Measurements from ENCODE around the gene MICU1. TPM values are rescaled to one million over a fixed set of nuclear protein-coding genes. Genes with fewer than 3 reads are reported as not detected.

MICU1 gene
- total RNA-seq, 1 experiment from 2014 or later, result 36.0 TPM

GRCh38 chr10:72425133-72425532, 200.7 kb downstream of the MICU1 start (continued):
- TF ChIP-seq ZNF512 (CRISPR knock-in tag; IDR thresholded peaks at IDR 0.05; ENCODE audit: borderline replicate concordance) (no peak), HMGA2 (CRISPR knock-in tag; IDR thresholded peaks at IDR 0.05) (no peak), ERG (CRISPR knock-in tag; IDR thresholded peaks at IDR 0.05) (no peak)
- TF ChIP-seq, protein P1, sequence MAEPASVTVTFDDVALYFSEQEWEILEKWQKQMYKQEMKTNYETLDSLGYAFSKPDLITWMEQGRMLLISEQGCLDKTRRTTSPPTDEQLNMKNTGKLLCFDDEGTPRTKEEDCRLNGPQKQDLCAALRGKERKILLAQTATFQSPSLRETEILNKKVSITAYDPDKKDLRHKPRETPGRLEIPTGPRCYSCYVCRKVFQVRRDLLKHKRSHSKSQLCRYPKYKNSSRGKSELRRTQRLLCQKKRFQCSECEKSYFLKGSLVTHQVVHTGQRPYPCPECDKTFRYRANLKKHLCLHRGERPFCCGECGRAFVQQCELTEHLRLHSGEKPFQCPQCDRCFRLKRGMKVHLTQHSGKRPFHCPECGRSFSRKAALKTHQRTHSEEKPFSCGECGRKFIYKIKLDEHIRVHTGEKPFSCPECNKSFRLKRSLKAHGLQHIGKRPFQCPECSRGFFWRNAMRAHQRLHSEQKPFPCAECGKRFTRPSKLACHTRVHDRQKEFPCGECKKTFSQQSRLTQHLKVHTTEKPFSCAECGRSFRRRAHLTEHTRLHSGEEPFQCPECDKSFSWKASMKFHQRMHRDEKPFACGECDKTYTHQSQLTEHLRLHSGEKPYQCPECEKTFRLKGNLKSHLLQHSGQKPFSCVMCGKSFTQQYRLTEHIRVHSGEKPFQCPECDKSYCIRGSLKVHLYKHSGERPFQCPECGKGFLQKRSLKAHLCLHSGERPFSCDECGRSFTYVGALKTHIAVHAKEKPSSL (CRISPR knock-in tag; conservative IDR thresholded peaks at IDR 0.05), result no peak

DNA sequence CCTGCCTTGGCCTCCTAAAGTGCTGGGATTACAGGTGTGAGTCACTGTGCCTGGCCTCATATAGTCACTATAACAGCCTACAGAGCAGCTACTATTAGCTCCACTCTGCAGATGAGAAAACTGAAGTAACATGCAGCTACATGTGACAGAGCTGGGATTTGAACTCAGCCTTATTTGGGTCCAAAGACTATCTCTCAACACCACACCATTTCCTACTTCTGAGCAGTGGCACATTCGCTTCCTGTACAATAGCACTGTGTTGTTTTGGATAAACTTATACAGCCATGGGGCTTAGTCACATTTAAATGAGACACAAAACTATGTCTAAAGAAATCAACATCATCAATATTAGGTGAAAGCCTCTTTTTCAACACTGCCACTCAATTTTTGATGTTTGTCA, 201.3 kb downstream of the MICU1 start:
- POLR2A ChIA-PET, result no interaction called here
- CTCF ChIA-PET, result interaction anchor here (1.0 kb wide), 1 partner anchor 40 kb away, joined by 3 read pairs; no protein-coding TSS in a partner anchor

More for the DNA sequence above, 201.3 kb downstream of the MICU1 start:
- no peak for ATAC-seq
- no peak for DNase-seq (ENCODE audit: low spot score)
- Mint-ChIP-seq H3K4me1 (peaks cover 17% of the 10 kb centered on the region), H3K4me3 (no peak overlapping the region), H3K27me3 (ENCODE audit: low read depth) (no peaks in the 10 kb centered on the region; the same call in 1 of the 2 replicates), H3K27ac (no peak overlapping the region), H3K36me3 (peaks cover 29% of the 10 kb centered on the region), H3K9me3 (peaks cover 22% of the 10 kb centered on the region)
- TF ChIP-seq SMAD3 (CRISPR knock-in tag; IDR thresholded peaks at IDR 0.05; ENCODE audit: borderline replicate concordance) (no peak), FOXP4 (CRISPR knock-in tag; IDR thresholded peaks at IDR 0.05) (no peak), NR2C2 (CRISPR knock-in tag; IDR thresholded peaks at IDR 0.05) (no peak), ZNF281 (CRISPR knock-in tag; IDR thresholded peaks at IDR 0.05) (no peak), ZNF263 (CRISPR knock-in tag; IDR thresholded peaks at IDR 0.05; ENCODE audit: low read depth) (no peak), CREB1 (CRISPR knock-in tag; IDR thresholded peaks at IDR 0.05) (no peak), FOXK1 (CRISPR knock-in tag; IDR thresholded peaks at IDR 0.05) (no peak), CBFB (CRISPR knock-in tag; IDR thresholded peaks at IDR 0.05; ENCODE audit: low read depth) (no peak), NR3C1 (CRISPR knock-in tag; conservative IDR thresholded peaks at IDR 0.05; ENCODE audit: low read depth) (no peak), NFYB (CRISPR knock-in tag; conservative IDR thresholded peaks at IDR 0.05; ENCODE audit: low read depth) (no peak), GTF2I (CRISPR knock-in tag; conservative IDR thresholded peaks at IDR 0.05) (no peak), GABPB1 (CRISPR knock-in tag; IDR thresholded peaks at IDR 0.05) (no peak)
- TF ChIP-seq, protein P2, sequence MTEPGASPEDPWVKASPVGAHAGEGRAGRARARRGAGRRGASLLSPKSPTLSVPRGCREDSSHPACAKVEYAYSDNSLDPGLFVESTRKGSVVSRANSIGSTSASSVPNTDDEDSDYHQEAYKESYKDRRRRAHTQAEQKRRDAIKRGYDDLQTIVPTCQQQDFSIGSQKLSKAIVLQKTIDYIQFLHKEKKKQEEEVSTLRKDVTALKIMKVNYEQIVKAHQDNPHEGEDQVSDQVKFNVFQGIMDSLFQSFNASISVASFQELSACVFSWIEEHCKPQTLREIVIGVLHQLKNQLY (CRISPR knock-in tag; IDR thresholded peaks at IDR 0.05), result no peak
- TF ChIP-seq, protein P3, sequence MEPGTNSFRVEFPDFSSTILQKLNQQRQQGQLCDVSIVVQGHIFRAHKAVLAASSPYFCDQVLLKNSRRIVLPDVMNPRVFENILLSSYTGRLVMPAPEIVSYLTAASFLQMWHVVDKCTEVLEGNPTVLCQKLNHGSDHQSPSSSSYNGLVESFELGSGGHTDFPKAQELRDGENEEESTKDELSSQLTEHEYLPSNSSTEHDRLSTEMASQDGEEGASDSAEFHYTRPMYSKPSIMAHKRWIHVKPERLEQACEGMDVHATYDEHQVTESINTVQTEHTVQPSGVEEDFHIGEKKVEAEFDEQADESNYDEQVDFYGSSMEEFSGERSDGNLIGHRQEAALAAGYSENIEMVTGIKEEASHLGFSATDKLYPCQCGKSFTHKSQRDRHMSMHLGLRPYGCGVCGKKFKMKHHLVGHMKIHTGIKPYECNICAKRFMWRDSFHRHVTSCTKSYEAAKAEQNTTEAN (CRISPR knock-in tag; IDR thresholded peaks at IDR 0.05), result no peak
- TF ChIP-seq, protein P4, sequence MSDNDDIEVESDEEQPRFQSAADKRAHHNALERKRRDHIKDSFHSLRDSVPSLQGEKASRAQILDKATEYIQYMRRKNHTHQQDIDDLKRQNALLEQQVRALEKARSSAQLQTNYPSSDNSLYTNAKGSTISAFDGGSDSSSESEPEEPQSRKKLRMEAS (CRISPR knock-in tag; IDR thresholded peaks at IDR 0.05), result no peak
